GM18870 (cell line): ENCODE data around the gene STX4.

Source experiments
- ATAC-seq: cut with Tn5 transposase; IDR thresholded peaks from one replicate; pipeline ENCODE4 v1.9.1; 2021; ENCODE audit warnings: moderate library complexity; ENCODE audit not compliant: unreplicated experiment

Gene STX4

DNA sequence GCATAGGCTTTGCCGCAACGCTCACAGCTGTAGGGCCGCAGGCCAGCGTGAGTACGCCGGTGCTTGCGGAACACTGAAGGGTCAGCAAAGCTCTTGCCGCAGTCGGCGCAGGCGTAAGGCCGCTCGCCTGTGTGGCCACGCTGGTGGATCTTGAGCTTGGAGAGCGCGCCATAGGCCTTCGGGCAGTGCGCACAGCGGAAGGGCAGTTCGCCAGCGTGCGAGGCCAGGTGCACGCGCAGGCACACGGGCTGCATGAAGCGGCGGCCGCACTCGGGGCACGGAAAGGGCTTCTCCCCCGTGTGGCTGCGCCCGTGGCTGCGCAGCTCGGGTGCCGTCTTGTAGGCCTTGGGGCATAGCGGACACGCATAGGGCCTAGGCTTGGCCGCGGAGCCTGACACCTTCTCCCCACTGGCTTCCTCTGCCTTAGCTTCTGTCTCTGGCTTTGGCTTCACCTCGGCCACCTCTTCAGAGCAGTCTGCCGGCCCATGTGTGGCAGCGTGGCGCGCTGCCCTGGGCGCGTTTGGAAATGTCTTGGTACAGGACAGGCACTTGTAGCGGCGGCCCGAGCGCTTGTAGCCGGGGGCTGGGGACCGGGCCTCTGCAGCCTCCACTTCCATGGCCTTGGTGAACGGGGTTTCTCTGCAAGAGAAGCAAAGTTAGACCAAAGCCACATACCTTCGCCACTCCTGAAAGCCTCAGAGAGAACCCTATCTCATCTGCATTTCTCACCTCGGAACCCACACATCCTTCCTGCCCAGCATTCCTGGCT lies 30.7 kb downstream of the STX4 start:
- ATAC-seq = no peak

DNA sequence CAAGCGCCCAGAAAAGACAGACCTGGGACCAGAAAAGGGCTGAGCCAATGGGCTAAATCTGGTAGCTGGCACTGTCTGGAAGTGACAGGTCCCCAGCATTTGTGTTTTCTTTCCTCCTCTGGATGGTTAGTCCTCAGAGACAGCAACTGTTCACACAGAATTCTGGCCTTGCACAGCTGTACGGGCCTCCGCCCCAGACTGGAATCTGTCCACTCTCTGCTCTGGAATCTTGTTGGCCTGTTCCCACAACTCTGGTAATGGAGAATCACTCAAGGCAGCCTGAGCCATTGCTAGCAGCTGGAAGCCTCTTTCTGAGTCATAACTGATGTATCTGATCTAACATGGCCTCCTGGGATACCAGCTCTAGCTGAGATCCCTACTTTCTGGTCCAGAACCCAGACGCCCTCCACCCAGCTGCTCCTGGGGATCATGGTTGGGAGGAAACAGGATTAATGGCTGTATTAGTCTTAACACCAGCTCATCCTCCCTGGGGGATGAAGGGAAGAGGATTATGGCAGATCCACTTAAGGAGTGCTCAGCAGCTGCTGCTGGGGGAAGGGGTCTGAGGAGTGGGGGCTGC lies 31.6 kb downstream of the STX4 start:
- no peak for ATAC-seq

DNA sequence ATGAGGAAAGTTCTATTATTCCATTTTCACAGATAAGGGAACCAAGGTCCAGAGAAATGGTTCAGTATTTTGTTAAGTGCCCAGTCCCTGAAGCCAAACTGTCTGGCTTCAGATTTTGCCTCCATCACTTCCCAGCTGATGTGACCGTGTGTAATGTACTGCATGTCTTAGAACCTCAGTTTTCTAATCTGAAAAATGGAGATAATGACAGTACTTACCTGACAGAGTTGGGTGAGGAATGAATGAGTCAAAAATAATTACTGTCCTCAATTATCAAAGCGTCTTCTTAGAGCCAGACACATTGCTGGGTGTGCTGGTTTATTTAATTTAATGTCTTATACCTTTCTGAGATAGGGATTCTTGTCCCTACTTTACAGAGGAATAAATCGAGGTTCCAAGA lies 34.0 kb downstream of the STX4 start:
- ATAC-seq = no peak

DNA sequence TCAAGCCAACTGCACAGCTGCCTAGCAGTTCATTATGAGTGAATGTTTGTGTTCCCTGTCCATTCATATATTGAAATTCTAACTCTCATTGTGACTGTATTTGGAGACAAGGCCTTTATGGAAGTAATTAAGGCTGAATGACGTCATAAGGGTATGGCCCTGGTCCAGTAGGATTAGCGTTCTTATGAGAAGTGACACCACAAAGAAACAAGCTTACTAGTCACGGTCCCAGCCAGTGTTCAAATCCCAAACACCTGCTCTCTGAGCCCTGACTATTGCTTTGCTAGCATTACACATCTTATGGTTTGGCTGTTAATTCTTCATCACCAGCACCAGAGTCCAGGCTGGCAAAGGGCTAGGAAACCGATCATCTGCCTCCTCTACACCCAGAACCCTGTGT lies 38.5 kb downstream of the STX4 start:
- no peak for ATAC-seq

DNA sequence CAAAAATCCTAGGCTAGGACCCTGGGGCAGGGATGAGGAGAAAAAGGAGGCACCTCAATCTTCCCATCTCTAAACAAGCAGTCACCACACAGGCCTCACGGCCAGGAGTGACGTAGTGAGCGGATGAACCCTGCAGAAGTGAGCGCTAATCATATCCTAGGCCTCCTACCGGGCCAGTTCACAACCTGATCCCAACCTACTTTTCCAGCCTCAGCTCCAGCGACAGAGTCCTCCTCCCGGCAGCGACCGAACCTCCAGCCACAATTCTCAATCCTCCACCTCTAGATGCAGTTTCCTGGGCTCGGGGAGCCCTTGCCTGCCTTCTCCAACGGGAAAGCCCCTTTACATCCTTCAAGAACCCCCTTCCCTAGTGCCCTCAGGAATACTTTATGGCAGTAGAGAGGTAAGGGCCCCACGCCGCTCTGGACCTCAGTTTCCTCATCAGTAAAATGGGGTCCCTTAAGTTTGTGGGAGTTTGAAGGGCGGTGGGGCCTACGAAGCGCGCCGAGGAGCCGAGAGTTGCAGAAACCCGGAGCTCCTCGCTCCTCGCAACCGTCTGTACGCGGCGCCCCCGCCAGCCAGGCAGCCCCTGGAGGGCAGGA lies 39.3 kb downstream of the STX4 start:
- ATAC-seq = no peak

DNA sequence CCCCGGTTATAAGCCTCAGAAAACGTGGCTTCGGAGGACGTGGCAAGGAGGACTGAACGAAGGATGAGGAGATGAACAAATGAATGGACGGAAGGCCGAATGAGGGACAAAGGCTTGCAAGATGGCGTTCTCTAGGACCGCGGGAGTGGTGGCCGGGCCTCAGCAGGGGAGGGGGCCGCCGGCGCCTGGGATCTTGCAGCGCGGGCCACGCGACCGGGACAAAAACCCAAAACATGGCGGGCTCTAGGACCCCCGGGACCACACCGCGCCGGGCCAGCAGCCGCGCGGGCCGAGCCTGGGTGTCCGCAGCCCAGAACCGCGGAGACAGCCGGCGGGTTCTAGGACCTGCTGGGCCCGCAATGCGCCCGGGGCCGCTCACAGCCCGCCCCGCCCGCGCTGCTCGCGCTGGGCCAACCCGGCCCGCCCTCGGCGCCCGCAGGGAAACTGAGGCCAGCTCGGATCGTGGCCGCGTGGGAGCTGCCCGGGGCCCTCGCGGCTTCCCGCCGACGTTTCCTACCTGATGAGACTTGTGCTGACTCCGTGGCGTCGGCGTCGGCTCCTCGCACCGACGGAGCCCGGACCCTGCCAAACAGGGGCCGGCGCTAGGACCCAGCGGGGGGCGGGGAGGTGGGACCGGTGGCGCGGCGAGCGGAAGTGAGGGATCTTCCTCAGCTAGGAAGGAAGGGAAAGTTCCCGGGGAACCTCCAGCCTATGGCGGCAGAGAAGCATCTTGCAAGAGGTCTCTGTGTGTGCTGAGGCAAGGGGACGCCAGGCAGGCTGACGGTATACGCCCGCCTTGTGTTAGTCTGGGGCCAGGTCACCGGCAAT lies 40.0 kb downstream of the STX4 start:
- ATAC-seq = peak; percentile 48

DNA sequence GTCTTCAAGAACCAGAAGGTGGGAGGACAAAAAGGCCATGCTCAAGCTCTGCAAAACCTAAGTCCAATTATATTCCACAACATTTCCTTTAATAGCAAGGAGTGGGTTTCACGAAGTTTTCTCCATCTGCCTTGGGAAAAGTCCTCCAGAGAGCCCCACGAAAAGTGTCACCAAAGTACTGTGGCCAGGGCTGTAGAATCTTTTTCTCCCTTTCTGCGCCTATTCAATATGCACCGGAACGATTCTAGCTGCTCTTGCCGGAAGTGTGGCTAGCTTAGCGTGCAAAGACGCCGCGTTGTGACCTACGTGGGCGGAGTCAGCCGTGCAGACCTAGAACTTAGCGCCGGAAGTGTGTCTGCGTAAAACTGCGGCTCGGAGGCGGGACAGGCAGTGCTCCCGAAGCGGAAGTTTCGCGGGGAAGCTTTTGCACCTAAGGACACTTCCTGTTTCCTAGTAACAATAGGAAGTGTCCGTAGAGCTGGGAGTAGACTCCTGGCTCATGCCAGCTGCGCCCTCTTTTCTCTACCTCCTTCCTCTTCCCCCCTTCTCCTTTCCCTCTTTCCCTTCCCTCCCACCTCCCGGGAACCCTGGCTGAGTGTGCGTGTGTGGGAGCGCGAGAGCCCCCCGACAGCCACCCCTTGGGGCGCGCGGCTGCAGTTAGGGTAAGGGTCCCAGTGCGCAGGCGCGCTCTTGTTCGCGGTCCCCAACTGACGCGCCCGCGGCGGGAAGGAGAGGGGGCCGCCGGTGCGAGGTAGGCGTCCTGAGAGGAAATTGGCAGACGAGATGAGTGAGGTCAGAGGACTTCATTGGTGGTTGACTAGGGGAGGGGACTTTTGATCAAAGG lies 40.8 kb downstream of the STX4 start, which contains the start of the genes ZNF646 and ZNF668:
Gene ZNF646 (plus strand): TSS at position 453 of the 844 bp plus-strand sequence. CDS start 1,903 bp downstream, outside the sequence.
Gene ZNF668 (minus strand): TSS at position 271 of the 844 bp plus-strand sequence. CDS start 9,781 bp downstream, outside the sequence.
- peak; percentile 70 for ATAC-seq

DNA sequence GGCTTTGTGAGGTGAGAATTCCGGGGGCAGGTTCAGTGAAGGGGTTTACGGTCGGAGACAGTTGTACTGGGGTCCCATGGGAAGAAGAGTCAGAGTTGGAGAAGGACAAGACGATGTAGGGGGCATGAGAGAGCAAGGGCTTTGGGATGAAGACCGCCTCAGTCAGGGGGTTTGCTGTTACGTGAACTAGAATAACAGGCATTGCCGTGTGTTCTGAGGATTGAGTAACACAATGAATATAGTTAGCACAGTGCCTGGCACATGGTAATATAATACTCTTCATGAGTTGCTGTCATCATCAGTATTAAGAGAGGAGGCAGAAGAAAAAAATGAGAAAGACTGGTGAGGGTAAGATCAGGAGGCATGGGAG lies 41.4 kb downstream of the STX4 start:
- ATAC-seq = no peak

DNA sequence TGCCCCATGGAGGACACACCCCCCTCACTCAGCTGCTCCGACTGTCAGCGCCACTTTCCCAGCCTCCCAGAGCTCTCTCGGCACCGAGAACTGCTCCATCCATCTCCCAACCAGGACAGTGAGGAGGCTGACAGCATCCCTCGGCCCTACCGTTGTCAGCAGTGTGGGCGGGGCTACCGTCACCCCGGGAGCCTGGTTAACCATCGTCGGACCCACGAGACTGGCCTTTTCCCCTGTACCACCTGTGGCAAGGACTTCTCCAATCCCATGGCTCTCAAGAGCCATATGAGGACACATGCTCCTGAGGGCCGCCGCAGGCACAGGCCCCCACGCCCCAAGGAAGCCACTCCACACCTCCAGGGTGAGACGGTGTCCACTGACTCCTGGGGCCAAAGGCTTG lies 43.0 kb downstream of the STX4 start:
- ATAC-seq = no peak

DNA sequence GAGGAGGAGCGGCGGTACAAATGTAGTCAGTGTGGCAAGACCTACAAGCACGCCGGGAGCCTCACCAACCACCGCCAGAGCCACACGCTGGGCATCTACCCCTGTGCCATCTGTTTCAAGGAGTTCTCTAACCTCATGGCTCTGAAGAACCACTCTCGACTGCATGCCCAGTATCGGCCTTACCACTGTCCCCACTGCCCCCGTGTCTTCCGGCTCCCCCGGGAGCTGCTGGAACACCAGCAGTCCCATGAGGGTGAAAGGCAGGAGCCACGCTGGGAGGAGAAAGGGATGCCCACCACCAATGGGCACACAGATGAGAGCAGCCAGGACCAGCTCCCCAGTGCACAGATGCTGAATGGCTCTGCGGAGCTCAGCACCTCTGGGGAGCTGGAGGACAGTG lies 43.7 kb downstream of the STX4 start:
- ATAC-seq = no peak

DNA sequence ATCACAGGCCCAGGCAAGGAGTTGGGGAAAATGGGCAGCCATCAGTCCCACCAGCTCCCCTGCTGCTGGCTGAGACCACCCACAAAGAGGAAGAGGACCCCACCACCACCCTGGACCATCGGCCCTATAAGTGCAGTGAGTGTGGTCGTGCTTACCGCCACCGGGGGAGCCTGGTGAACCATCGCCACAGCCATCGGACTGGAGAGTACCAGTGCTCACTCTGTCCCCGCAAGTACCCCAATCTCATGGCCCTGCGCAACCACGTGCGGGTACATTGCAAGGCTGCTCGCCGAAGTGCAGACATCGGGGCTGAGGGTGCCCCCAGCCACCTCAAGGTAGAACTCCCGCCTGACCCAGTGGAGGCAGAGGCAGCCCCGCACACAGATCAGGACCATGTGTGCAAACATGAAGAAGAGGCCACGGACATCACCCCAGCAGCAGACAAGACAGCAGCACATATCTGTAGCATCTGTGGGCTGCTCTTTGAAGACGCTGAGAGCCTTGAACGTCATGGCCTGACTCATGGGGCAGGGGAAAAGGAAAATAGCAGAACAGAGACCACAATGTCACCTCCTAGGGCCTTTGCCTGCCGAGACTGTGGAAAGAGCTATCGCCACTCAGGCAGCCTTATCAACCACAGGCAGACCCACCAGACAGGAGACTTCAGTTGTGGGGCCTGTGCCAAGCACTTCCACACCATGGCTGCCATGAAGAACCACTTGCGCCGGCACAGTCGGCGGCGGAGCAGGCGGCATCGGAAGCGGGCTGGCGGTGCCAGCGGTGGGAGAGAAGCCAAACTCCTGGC lies 44.4 kb downstream of the STX4 start:
- no peak for ATAC-seq

DNA sequence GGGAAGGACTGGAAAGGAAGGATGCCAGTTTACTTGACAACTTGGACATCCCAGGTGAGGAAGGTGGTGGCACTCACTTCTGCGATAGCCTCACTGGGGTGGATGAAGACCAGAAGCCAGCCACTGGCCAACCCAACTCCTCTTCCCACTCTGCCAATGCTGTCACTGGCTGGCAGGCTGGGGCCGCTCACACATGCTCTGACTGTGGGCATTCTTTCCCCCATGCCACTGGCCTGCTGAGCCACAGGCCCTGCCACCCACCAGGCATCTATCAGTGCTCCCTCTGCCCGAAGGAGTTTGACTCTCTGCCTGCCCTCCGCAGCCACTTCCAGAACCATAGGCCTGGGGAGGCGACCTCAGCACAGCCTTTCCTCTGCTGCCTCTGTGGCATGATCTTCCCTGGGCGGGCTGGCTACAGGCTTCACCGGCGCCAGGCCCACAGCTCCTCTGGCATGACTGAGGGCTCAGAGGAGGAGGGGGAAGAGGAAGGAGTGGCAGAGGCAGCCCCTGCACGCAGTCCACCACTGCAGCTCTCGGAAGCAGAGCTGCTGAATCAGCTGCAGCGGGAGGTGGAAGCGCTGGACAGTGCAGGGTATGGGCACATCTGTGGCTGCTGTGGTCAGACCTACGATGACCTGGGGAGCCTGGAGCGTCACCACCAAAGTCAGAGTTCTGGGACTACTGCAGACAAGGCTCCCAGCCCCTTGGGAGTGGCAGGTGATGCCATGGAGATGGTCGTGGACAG lies 45.4 kb downstream of the STX4 start:
- no peak for ATAC-seq

DNA sequence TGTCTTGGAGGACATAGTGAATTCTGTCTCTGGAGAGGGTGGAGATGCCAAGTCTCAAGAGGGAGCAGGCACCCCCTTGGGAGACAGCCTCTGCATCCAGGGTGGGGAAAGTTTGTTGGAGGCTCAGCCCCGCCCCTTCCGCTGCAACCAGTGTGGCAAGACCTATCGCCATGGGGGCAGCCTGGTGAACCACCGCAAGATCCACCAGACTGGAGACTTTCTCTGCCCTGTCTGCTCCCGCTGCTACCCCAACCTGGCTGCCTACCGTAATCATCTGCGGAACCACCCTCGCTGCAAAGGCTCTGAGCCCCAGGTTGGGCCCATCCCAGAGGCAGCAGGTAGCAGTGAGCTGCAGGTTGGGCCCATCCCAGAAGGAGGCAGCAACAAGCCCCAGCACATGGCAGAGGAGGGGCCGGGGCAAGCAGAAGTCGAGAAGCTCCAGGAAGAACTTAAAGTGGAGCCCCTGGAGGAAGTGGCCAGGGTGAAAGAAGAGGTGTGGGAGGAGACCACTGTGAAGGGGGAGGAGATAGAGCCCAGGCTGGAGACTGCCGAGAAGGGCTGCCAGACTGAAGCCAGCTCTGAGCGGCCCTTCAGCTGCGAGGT lies 46.1 kb downstream of the STX4 start:
- no peak for ATAC-seq

DNA sequence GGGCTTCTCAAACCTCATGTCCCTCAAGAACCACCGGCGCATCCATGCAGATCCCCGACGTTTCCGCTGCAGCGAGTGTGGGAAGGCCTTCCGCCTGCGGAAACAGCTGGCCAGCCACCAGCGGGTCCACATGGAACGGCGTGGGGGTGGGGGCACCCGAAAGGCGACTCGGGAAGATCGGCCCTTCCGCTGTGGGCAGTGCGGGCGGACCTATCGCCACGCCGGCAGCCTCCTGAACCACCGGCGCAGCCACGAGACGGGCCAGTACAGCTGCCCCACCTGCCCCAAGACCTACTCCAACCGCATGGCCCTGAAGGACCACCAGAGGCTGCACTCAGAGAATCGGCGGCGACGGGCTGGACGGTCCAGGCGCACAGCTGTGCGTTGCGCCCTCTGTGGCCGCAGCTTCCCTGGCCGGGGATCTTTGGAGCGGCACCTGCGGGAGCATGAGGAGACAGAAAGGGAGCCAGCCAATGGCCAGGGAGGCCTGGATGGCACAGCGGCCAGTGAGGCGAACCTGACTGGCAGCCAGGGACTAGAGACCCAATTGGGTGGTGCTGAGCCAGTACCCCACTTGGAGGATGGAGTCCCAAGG lies 46.8 kb downstream of the STX4 start:
- ATAC-seq = no peak

DNA sequence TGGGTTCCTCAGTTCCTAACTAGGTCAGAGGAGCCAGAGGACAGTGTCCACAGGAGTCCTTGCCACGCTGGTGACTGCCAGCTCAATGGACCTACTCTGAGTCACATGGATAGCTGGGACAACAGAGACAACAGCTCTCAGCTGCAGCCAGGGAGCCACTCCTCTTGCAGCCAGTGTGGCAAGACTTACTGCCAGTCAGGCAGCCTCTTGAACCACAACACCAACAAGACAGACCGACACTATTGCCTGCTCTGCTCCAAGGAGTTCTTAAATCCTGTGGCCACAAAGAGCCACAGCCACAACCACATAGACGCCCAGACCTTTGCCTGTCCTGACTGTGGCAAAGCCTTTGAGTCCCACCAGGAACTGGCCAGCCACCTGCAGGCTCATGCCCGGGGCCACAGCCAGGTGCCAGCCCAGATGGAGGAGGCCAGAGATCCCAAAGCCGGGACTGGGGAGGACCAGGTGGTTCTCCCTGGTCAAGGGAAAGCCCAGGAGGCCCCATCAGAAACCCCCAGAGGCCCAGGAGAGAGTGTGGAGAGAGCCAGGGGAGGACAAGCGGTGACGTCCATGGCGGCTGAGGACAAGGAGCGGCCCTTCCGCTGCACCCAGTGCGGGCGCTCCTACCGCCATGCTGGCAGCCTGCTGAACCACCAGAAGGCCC lies 47.5 kb downstream of the STX4 start:
- ATAC-seq = no peak

DNA sequence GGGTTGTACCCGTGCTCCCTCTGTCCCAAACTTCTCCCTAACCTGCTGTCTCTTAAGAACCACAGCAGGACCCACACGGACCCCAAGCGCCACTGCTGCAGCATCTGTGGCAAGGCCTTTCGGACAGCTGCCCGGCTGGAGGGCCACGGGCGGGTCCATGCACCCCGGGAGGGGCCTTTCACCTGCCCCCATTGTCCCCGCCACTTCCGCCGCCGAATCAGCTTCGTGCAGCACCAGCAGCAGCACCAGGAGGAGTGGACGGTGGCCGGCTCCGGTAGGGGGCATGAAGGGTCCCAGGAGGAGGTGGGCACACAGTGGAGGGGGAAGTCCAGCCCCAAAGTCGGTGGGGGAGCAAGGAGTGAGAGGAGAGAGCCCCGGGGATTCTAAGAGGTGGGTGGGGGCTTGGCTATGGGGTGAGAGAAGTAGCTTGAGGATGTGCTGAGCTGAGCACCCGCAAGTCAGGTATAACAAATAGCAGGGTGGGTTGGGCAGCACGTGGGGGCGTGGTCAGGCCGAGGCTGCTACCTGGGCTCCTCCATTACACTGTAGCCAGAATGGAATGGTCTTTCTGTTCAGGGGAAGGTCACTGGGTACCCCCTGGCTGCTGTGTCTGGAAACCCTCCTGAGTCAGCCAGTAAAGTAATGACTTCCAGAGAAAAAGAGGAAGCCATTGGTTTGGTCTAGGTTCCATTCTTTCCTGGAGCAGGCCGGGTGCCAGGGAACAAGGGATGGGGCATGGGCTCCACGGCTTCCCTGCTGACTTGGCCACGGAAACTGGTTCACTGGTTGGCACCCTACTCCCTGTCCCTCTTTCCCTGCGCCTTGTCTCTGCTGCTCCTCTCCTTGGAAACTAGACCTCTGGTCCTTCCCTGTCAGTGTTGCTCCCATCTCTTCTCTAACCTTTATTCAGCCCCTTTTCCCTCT lies 48.3 kb downstream of the STX4 start:
- ATAC-seq = no peak
